Dermis microvascular lymphatic vessel endothelial cell (primary cell): ENCODE measurements around the gene GPD1. TPM values are rescaled to one million over a fixed set of nuclear protein-coding genes. Genes with fewer than 3 reads are reported as not detected.

Source experiments
- DNase-seq, 2 donors: peaks; one replicate each; pipeline versions ENCODE4 v3.0.0 to v3.0.0-alpha.2; 2010; ENCODE audit warnings: low read depth in 2 of 2
- total RNA-seq: library from RNA; depleted of rRNA; stranded (reverse); fragments of >200 nt; gene quantifications from 2 replicates; pipeline ENCODE4 v1.2.1, GENCODE V29; 2014

Gene GPD1
- total RNA-seq: under 0.01 TPM in 1 of 2 replicates, not detected in the other

DNA sequence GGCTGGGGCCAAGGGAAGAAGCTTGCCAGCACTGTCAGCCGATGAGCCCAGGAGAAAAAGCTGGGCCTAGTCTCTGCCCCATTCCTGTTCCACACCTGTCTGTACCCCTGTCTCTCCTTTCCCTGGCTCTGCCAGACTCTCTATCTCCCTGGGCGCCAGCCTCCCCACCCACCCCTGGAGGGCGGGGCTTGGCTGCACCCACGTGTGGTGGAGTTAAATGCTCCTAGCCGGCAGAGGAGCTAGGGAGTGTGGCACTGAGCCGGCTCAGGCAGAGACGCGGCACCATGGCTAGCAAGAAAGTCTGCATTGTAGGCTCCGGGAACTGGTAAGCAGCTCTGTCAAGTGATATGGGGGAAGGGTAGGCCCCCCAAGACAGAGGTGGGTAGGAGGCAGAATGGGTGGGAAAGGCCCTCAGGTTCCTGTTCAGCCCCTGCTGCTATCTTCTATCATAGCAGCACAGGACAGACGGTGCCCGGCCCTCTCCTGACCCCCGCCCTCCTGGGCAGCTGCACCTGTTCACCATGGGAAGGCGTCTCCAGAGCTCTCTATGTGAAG, at the start of gene GPD1:
Gene GPD1, plus strand, starts transcription at position 242 of the 555 bp plus-strand sequence. Its CDS starts 43 bp downstream, at position 285.
- no peak for DNase-seq

DNA sequence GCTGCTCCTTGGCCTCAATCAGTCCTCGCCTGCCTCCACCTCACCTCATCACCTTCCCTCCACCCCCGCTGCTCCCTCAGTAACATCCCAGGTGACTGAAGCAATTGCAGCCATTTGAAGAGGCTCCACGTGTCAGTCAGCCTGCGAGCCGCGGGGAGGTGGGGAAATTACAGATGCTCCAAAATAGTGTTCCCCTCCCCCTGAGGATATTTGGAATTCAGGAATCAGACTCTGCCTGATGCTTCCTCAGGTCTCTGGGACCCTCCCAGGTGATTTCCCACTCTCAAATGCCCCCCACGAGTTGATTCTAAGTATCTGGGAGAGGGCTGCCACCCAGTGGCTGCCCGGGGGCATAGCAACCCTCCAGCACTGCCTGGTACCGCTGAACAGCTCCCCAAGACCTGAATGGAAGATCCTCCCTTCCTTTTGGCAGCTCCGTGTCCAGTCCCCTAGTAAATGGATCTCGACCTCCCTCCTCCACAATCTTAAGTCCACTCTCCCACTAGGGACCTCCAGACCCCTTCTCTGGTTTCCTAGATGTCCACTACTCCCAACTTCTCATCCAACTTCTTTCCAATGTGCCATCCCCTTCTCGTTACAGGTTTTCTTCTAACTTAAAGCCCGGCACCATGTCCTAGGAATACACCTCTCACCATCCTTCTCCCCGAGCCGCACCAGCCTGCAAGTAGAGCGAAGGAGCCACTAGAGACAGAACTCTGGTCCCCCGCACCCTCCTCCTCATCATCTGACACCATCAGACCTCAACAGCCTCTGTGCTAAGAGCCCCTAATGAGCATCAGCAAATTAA, 47.8 kb upstream of the GPD1 start:
- peak; percentile 18 to 56 for DNase-seq

DNA sequence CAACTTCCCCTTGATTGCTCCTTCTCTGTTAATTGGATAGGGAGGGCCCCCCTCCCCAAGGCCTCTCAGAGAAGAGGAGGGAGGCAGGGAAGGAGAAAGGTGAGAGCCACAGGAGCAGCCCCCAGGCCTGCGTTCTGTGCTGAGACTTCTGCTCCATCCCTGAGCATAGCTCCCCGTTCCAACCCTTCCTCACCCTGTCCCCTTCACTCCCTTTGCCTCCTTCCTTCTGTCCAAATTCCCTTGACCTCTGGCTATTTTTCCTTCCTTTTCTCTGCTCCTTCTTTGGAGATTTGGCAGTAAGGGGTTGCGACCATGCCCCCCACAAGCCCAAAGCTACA, 47.2 kb upstream of the GPD1 start:
- DNase-seq: no peak

DNA sequence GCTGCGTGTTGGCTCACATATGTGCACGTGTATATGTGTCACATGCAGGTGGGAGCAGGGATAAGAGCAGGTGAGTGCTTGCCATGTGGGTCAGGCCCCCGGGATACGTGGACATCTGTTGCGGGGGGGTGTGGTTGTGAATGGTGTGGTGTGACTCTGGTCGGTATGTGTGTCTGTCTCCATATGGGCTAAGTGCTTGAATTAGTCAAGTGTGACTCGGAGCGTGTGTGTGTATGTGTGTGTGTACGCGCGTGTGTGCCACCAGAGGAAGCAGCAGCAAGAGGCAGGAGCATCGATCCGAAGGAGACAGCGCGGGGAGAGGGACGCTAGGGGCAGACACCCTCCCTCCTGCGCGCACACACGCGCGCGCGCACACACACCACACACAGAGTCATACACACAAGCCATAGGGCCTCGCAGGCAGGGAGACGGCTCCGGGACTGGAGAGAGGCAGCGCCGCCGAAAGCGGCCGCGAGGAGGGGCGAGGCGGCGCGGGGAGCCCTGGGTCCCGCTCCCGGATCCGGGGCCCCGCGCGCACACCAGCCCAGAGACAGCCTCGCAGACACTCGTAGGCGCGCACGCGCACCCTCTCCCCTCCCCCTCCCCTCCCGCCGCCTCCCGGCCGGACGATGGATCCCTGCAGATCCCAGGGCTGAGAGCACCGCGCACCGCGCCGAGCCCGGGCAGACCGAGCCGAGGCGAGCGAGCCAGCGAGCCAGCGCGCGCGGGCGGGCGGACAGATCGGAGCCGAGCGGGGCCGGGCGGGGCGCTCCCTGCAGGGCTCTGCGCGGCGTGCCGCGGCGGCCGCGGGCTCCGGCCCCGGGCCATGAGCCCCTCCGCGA, 46.6 kb upstream of the GPD1 start, which contains the start of gene ASIC1:
Gene ASIC1, plus strand, starts transcription at position 597 of the 842 bp plus-strand sequence. CDS start 1,171 bp downstream, outside the sequence.
- peak; percentile 16 to 68 for DNase-seq

DNA sequence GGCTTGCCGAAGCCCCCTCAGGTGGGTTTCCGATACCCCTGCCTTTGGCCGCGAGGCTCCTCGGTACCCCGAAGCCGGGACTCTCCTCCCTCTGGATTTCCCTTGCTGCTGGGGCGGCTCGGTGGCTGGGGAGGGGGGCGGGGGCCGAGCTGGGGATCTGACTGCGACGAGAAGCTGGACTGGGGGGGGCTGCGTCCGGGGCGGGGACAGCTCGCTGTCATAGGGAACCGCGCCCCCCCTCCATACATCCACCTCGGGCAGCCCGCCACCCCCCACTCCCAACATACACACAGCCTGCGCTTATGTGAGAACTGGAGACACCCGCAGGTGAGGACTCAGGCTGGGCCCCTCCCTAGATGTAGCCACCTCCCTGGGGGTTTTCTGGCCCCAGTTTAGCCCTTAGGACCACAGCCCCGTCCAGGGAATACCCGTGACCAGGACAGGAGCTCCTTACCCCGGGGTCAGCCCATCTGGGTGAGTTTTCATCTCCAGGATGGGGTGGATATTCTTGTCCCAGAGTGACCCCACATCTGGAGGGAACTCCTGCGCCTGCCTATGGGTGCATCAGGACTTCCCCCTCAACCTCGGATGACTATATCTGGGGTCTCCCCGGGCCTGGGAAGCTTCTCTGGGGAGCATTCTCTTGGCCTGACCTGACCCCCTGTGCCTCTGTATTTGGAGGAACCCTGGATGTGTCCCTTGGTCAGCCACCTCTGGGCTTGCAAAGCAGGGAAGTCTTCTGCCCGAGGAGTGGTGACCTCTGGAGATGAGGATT, 45.7 kb upstream of the GPD1 start:
- no peak for DNase-seq

DNA sequence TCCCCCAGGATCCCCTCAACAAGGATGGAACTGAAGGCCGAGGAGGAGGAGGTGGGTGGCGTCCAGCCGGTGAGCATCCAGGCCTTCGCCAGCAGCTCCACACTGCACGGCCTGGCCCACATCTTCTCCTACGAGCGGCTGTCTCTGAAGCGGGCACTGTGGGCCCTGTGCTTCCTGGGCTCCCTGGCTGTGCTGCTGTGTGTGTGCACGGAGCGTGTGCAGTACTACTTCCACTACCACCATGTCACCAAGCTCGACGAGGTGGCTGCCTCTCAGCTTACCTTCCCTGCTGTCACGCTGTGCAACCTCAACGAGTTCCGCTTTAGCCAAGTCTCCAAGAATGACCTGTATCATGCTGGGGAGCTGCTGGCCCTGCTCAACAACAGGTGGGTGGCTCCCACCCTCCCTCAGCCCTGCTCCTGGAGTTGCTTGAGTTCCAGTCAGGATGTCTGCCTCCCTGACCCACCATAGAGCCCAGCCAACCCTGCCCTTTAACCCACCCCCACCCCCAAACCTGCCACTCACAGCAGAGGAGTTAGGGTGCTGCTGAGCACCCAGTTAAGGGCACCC, 45.0 kb upstream of the GPD1 start:
- DNase-seq: no peak

DNA sequence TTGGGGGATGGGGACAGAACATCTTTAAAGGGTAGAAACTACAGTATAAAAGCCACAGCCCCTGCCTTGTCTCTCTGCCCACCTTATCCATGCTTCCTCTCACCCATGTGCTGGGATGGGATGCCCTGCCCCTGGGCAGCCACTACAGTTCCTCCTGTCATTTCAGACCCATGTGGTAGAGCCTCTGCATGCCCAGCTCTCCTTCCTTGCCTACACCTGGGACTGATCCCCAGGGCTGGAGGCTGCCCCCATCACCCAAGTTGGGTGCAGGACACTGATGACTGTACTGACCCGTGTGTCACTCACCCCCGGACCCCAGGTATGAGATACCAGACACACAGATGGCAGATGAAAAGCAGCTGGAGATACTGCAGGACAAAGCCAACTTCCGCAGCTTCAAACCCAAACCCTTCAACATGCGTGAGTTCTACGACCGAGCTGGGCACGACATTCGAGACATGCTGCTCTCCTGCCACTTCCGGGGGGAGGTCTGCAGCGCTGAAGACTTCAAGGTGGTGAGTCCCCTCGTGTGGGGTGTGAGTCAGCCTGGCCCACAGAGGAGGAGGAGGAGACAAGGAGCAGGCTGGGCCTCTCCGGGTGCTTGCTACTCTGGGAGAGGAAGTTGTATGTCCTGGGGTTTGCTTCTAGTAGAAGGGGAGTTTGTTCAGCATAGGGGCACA, 44.2 kb upstream of the GPD1 start:
- no peak for DNase-seq

DNA sequence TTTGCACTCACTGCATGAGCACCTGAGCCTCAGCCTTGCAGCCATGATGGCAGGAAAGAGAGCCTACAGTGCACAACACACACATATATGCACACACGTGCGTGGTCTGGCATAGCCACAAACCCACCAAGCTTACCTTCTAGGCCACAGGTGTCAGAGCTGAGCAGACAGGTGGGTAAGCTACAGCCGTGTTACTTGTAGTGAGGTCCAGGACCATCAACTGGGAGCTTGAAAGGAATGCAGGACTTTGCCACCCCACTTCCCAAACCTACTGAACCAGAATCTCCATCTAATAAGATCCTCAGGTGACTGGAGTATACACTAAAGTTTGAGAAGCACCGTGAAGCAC, 43.7 kb upstream of the GPD1 start:
- DNase-seq: no peak

DNA sequence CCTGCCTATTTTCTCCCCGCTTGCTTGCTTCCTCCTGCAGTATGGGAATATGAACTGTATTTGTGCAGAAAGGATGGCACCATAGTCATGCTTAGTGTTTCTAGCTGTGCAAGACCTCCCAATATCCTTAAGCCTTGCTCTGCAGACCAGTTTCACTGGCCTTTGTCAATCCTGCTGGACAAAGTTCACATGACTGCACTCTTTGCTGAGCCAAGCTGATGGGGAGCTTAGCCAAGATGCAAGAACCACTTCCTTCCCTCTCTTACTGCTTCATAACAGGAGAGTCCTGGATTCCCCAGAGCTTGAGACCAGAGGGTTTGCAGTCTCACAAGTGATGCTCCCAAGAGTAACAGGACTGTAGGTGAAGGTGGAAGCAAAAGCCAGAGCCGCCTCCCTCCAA, 42.6 kb upstream of the GPD1 start:
- DNase-seq: no peak

DNA sequence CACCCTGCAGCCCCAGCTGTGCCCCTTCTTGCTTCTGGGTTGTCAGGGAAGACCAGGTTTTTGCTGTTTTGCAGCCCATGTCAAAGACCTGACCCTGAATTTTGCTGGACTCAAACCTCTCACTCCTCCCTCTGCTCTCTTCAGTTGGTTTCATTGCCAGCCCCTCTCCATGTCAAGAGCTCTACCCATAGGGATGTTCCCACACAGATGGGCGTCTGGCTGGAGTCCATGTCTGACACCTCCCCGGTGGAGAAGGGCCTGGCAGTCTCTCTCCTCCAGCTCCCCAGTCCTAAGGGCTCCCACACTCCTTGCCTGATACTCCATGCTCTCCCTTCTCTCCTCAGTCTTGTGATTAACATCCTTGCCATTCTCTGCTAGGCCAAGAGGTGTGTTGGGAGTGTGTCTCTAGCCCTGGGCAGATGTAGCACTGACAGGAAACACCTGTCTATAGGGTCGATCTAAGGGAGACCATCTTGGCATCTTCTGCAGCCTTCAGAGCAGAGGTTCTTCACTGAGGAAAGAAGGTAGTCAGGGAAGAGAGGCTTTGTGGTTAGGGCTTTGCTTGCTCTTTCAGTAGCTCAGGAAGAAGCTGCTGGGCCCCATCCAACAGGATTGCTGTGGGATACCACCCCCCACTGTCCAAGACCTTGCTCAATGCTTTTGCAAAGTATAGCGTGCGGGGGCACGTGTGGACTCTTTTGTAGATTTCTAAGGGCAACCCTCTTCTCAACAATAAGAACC, 41.7 kb upstream of the GPD1 start:
- no peak for DNase-seq

DNA sequence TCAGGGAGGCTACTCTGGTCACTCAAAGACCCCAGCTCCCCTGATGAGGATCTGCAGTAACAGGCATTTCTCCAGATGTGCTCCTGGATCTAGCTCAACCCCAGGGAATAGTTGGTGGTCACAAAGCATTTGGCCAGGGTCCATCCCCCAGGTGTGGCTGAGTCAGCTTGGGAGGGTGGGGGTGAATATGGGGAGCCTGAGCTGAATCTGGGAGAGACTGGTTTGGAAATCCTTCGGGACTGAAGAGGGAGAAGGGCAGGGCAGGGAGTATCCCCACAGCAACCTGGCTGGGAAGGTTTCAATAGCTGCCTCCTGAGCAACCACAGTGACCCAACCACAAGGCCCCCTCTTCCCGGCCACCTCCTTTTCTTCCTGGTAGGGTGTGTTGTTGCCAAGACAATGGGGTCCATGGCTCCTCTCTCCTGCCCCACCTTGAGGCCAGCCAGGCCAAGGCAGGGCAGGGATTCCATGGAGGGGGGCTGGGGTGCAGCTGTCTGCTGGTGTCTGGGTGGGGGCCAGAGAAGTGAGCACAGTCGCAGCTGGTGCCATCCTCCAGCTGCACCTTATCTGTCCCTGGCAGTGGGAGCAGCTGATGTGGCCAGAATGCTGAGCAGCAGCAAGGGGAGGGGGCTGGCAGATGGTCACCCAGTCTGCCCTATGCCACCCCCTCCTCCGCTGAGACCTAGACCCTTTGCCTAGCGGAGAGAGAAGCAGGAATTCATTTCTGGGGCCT, 40.9 kb upstream of the GPD1 start:
- no peak for DNase-seq

DNA sequence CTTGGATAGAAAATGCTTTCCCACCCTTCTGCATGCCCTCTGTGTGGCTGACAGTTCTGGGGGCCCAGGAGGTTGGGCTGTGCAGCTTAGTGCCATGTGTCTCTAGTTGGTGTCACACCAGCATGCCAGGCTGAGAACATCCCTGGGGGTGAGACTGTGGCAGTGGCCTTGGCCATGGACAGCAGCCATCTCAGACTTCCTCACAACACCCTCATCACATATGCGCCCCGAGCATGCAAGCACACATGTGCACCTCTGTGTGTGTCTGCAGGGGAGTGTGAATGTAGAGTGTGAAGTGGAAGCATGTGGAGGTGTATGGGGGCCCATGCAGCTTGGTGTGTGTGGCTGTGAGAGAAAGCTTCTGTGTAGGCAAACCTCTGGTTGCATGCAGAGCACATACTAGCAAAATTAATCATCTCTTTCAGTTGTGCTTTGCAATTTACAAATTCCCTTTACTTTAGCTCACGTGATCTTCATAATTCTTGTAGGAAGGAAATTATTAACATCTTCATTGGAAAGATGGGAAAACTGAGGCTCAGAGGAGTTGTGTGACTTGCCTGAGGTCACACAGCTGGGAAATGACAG, 38.0 kb upstream of the GPD1 start:
- no peak for DNase-seq

DNA sequence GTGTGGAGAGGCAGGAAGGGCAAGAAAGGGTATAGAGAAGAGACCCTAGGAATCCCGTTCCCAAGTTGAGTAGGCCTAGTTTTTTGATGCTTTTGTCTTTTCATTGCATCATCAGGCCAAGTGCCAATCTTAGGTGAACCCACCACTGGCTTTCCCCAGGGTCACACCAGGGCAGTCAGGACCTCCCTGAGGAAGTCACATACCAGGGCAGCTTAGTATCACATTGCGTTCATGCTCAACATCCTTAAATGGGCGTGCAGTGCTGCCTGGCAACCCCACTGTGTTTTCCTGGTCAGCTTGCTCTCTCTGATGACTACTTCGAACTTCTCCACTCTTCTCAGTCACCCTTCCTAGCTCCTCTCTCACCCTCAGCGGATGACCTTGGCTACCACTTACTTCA, 37.4 kb upstream of the GPD1 start:
- no peak for DNase-seq

DNA sequence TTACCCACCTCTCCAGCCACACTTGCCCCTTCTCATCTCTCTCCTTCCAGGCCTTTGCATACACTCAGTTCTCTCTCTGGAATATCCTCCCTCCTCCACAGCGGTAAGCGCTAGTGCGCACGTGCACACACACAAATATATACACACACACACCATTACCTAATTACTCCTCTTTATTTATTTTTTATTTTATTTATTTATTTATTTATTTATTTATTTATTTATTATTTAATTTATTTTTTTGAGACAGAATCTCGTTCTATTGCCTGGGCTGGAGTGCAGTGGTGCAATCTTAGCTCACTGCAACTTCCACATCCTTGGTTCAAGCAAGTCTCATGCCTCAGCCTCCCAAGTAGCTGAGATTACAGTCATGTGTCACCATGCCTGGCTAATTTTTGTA, 34.7 kb upstream of the GPD1 start:
- no peak for DNase-seq

DNA sequence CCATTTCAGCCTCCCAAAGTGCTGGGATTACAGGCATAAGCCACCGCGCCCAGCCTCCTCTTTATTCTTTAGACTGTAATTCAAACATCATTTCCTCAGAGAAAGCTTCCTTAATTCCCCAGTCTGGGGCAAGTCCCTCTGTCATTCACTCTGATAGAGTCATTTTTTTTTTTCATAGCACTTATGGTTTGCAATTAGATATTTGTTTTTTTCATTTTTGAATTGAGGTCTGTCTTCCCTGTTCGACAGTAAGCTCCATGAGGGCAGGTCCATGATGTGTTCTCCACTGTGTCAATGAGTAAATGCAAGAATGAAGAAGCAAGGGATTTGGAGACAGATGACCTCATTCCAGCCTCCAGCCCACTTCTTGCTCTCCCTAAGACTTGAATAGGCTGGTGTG, 34.3 kb upstream of the GPD1 start:
- DNase-seq: no peak

DNA sequence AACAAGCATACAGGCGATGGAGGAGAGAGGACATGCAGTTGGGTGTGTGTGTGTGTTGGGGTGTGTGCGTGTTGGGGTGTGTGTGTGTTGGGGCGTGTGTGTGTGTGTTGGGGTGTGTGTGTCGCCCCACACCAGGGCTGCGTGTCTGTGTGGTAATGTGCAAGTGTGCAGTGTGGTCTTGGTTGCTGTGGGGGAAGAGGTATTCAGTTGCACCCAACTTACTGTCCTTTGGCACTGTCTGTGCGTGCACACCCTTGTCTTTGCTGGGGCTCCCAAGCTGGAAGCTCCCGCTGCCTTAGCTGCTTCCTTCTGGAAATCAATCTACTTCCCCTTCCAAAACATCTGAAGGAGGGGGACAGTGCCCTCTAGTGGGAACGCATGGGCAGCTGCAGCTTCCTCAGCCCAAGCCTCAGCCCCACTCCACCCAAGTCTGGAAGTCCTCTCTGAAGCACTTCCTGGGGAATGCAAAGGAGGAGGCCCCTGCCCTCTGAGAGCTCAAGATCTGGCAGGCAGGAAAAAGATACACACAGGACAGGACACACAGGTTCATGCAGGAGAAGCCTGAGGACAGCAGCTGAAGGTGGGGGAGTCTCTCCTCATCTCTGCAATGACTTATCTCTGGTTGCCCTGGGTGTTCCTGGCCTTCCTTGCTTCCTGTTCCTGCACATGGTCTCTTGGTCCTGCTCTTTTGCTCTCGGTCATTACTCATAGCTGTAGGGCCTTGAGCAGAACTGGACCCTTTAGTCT, 33.3 kb upstream of the GPD1 start:
- peak in 1 of 2 donors; percentile 72 for DNase-seq

DNA sequence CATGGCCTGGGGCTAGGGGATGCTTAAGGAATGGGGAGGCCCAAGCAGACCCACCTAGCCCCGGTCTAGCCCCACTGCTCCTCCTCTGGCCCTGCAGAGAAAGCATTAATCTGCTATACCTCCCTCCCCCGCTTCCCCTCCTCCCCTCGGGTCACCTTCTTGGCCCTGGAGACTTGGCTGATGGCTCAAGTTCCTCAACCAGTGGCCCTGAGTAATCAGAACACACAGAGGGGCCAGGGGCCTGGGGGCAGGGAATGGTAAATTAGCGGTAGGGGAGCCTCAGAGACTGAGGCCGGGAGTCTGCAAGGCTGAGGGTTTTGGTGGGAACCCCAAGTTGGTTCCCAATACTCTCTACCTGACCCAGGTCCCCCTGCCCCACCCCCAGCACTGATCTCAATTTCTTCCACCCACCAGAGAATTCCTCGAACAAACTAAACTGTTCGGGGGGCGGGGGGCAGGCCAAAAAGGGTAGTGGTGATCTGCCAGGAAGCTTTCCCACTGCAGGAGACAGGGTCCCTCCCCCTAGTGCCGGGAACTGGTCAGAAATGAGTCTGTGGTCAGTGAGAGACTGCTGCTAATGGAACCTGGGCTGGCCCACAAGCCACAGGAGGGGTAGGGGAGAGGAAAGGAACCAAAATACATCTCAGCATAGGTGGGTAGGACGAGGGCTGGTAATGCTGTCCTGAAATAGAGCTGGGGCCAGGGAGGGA, 31.5 kb upstream of the GPD1 start:
- no peak for DNase-seq

DNA sequence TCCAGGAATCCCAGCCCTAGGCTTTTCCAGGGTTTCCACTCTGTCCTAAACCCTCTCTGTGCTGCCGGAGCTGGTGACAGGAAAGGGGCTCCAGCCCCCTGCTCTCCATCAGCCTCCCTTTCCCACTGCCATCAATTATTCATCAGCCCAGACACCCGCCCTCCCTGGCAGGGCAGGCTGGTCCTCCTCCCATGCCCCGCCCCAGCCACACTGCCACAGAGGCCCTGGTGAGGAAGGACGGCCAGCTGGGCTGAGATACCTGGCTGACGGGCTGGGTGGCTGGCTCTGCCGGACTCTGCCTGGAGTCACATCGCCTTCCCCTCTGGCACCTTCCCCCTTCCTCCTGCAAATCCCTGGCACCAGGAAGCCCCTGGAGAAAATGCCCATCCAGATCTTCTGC, 30.6 kb upstream of the GPD1 start:
- DNase-seq: no peak
